ENCODE results near the gene EVPLL.
"Not testable (repeated sequence)": the region's sequence is repeated elsewhere in the genome, so short reads cannot be mapped to it uniquely, and the experiment has no call there.

Gene EVPLL

DNA sequence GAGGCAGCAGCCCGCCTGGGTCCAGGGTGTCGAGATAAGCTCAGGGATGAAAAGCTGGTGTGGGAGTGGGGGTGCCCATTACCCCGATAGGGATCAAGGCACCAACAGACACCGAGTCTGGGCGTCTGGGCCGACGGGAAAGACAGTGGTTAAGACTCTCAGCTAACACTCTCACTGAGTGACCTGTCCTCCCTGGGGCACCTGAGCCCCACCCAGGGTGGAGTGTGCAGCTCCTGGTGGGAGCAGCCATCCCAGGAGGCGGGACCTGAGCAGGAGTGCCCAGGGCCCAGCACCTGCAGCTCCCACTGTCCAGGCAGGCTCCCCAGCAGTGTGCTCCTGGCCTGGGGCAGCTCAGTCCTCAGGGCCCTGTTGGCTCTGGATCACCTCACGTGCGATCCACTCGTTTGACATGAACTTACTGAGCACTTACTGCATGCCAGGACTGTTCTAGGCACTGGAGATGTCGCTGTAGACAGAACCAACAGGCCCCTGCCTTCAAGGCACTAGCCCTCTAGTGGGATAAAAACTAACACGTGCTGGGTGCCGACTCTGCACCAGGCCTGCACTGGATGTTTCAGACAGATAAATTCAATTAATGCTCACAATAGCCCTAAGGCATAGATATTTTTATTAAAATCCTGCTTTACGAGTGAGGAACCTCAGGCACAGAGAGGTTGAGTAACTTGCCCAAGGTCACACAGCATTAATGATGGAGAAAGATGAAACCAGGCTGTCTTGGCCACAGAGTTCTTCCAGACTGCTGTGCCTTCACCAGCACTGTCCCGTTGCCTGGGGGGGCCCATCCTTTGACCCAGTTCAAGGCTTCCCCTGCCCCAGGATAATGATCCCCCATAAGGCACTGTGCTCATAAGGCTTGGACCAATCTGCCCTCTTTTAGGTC lies 1.9 kb downstream of the EVPLL start:
- DNase-seq (ENCODE audit: low read depth), result no peak

DNA sequence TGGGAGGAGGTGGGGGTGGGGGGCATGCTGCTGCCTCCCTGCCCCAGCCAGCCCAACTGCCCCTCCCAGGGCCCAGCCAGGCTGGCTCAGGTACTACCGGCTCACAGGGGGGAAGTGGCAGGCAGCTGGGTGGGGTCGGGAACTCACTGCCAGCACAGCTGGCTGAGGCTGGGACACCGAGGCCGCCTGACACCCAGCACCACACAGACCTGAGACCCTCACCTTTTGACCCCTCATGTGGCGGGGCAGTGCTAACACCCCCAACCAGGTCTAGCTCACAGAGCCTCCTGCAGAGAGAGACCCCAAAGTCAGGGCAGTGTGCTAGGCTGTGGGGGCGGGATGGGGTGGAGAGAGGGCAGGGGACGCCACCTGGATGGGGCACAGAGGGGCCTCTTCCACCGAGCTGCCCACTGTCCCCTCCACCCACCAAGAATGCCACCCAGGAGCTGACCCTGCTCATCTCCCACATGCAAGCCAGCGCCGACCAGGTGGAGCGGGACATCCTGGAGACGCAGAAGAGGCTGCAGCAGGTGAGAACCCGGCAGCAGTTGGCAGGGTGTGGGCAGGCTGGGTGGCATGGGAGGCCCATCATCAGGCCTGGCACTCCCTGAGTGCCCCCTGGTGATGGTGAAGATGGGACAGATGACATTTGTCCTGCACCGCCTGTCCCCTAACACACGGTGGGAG lies 3.0 kb downstream of the EVPLL start:
- DNase-seq (ENCODE audit: low read depth), result no peak

DNA sequence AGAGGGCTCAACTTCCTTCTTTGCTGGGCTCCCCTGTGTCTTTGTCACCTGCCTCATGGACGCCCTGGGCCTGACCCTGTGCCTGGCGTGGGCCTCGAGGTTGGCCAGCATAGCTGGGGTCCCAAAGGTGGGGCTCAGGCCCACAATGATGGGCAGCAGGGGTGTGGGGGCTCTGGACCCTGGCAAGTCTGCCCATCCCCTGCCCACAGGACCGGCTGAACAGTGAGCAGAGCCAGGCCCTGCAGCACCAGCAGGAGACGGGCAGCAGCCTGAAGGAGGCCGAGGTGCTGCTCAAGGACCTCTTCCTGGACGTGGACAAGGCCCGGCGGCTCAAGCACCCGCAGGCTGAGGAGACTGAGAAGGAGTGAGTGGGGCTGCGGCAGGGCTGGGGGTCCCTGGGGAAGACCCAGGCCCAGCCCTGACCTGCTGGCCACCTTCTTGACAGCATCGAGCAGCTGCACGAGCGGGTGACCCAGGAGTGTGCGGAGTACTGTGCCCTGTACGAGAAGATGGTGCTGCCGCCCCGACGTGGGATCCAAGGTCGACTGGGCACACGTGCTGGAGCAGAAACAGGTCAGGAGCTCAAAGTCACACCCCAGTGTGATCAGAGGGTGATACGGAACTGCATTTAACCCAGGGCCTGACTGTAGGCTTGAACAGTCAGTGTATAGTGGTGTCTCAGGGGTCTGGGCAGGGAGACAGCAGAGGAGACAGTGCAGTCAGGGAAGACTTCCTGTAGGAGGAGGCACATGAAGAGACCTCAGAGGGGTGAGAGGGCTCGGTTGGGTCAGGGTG lies 3.8 kb downstream of the EVPLL start:
- no peak for DNase-seq (ENCODE audit: low read depth)

DNA sequence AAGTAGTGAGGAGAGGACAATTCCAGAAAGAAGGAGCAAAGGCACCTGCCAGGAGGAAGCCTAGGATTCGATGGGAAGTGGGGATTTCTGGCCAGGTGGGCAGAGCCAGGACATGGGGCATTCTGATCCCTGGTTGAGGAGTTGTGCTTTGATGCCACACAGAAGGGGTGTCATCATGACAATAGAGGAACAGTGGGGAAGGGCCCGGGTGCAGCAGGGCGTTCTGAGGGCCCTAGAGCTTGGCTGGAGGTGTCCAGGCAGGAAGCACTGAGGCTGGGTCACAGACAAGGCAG lies 4.3 kb downstream of the EVPLL start:
- no peak for DNase-seq (ENCODE audit: low read depth)

DNA sequence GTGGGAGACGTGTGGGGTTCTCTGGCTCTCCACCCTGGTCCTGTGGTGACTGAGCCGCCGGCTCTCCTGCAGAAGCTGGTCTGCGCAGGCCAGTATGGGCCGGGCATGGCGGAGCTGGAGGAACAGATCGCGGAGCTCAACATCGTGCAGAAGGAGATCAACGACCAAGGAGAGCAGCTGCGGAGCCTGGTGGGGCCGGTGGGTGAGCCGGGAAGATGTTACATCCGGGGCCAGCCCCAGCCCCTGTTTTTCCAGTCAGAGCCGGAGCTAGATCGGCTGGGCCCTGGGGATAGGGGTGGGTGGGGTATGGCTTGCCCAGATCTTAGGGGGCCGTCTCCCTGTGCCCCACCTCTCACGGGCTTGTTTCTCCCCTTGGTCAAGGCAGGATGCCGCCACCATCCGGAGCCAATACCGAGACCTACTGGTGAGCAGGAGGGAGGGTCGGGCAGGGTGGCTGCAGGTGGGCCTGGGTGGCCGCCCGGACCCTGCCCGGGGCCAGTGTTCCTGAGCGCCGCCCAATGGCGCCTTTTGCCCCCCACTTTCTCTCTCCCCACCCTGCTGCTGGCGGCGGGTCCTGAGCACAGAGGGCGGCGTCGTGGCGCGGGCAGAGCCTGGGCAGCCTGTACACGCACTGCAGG lies 5.0 kb downstream of the EVPLL start:
- DNase-seq (ENCODE audit: low read depth), result no peak

DNA sequence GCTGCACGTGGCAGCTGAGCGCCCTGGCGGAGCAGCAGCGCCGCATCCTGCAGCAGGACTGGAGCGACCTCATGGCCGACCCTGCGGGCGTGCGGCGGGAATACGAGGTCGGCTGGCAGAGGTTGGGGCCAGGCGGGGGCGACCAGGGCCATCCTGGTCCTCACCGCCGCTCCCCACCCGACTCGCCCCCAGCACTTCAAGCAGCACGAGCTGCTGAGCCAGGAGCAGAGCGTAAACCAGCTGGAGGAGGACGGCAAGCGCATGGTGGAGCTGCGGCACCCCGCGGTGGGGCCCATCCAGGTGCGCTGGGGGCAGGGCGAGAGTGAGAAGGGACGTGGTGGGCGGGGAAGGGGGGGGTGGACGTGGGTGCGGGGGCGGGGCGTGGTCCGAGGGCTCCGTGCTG lies 5.5 kb downstream of the EVPLL start:
- DNase-seq (ENCODE audit: low read depth), result not testable (repeated sequence)

DNA sequence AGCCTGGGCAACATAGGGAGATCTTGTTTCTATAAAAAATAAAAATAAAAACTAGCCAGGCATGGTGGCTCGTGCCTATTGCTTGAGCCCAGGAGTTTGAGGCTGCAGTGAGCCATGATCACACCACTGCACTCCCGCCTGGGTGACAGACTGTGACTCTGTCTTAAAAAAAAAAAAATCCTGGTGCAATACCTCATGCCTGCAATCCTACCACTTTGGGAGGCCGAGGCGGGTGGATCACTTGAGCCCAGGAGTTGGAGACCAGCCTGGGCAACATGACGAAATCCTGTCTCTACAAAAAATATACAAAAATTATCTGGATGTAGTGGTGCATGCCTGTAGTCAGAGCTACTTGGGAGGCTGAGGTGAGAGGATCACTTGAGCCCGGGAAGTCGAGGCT lies 6.7 kb downstream of the EVPLL start:
- not testable (repeated sequence) for DNase-seq (ENCODE audit: low read depth)

DNA sequence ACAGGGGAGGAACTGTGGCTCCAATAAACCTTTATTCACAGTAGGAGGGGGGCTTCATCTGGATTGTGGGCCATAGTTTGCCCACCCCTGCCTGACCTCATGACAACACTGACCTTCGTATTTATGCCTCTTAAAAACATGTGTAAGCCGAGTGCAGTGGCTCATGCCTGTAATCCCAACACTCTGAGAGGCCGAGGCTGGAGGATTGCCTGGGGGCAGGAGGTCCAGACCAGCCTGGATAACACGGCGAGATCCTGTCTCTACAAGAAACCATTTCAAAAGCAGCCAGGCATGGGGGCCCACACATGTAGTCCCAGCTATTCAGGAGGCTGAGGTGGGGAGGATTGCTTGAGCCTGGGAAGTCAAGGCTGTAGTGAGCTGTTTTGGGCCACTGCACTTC lies 10.0 kb downstream of the EVPLL start:
- DNase-seq (ENCODE audit: low read depth), result not testable (repeated sequence)

DNA sequence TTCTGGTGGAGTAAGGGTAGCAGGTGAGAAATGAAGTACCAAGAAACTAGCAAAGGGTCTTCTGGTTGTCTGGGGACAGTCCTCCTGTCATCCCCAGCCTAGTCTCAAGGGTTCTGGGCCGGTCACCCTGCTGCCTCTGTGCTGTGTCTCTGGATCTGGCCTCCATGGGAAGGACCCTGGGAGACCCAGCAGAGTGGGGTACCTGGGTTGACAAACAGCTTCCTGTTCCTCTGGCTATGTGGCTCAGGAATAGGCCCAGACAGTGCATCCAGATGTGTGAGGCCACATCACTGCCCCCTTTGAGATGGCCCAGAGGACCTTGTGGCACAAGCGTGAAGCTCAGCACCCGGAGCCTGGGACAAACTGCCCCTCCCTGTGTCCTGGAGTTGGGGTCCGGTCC lies 10.7 kb downstream of the EVPLL start:
- not testable (repeated sequence) for DNase-seq (ENCODE audit: low read depth)

DNA sequence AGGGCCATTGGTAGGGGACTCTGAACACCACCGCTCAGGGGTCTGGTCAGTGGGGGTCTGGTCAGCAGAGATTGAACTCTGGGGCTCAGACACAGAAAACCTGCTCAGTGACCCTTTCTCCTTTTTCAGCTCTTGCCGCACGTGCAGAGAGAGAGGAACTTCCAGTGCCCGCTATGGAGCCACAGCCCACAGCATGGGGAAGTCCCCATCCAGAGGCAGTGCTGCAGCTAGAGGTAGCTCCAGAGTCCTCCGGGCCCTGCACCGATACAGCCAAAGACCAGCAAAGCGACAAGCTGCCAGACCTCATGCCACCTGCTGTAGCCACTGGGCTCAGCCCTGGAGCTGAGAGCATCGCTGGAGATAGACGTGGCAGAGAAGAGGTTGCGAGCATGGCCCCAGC lies 11.2 kb downstream of the EVPLL start:
- DNase-seq (ENCODE audit: low read depth), result not testable (repeated sequence)

DNA sequence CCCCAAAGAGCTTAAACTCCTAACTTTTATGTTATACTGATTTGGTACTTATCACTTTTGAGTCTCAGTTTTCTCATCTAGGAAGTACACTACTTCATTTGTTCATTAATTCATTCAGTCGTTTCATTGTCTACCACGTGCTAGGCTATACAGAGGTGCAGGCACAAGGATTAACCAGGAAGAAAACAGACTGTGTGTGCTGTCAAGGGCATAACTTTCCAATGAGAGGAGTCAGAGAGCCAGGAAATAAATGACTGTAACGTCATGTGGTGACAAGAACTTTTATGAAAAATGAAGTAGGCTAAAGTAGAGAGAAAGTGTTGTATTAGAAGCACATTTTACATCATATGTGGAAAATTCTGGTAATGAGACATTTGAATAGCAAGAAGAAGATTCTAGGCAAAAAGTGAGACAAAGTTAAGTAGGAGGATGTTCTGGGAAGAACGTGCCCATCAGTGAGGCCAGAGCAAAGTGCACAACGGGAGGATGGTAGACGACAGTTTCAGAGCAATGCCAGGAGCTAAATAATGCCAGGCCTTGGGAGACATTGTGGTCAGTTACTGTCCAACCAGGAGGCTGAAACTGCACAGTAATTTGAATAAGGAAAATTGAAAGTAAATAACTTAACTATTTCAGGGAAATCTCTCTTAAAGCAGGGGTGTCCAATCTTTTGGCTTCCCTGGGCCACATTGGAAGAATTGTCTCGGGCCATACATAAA lies 24.5 kb downstream of the EVPLL start:
- DNase-seq (ENCODE audit: low read depth), result not testable (repeated sequence)

DNA sequence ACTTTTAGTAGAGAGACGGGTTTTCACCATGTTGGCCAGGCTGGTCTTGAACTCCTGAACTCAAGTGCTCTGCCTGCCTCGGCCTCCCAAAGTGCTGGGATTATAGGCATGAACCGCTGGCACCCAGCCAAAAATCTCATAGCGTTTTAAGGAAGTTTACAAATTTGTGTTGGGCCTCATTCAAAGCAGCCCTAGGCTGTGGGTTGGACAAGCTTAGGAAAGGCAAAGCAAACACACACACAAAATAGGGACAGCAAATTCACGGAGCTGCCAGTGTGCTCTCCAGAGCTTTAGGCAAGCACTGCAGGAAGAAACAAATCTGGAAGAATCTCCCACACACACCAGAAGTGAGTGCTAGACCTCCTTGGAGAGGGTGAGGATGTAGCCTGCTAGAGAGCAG lies 25.6 kb downstream of the EVPLL start:
- DNase-seq (ENCODE audit: low read depth), result not testable (repeated sequence)

DNA sequence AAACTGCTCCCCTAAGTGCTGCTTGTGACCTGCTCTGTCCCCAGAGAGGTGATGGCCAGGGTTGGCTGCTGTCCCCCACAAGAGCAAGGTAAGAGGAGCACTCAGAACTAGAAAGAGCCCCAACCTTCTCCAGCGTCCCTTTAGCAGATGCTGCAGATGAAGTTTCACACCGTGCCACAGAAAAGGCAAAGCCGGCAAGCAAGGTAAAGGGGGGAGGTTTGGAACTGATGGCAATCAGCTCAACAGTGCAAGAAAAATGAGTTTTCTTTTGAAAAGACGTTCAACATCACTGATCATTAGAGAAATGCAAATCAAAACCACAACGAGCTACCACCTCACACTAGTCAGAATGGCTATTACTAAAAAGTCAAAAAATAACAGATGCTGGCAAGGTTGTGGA lies 26.0 kb downstream of the EVPLL start:
- not testable (repeated sequence) for DNase-seq (ENCODE audit: low read depth)

DNA sequence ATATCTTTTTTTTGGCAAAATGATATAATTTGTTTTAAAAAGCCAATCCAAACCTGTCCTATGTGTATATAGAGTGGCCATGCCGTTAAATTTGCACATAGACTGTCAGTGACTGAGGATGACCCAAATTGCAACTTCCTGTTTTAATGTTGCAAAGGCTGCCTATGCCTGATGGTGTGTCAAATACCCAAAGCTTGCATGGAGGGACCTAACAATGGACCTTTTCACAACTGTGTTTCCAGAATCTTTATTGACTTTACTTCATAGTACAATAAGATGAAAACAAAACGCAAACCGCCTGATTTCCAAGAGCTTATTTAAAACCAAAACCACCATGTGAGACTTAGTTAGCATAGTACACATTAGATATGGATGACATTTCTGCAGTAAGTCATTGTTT lies 31.3 kb downstream of the EVPLL start:
- not testable (repeated sequence) for DNase-seq (ENCODE audit: low read depth)

DNA sequence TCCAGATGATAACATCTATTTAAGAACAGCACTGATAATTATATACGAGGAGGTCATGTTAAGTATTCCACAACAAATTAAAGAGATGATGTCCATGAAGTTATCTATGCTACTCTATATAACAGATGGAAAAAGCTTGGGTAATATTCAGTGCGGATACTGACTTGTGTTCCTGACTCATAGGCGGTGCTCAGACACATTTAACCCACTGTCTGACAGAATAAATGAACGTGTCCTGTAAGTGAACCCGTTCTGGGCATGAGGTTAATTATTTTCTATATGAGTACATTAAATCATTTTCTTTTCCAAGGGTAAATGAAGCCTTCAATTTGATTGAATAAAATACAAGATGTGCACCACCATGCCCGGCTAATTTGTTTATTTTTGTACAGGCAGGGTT lies 31.7 kb downstream of the EVPLL start:
- DNase-seq (ENCODE audit: low read depth), result not testable (repeated sequence)

DNA sequence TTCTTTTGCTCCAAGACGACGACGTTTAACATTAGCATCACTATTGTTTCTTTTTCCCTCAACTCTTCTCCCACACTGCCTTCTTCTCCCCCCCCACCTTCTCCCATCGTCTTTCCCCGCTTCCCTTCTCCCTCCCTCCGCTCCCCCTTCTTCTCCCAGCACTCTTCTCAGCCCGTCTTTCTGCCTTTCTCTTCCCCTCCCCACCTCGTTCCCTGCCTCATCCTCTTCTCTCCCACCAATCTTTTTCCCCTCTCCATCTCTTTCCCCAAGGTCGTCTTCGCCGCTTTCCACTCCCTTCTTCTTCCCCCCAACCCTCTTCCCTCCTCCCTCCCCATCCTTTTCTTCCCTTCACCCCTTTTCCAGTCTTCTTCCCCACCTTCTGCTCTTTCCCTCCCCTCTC lies 33.2 kb downstream of the EVPLL start:
- DNase-seq (ENCODE audit: low read depth), result not testable (repeated sequence)

DNA sequence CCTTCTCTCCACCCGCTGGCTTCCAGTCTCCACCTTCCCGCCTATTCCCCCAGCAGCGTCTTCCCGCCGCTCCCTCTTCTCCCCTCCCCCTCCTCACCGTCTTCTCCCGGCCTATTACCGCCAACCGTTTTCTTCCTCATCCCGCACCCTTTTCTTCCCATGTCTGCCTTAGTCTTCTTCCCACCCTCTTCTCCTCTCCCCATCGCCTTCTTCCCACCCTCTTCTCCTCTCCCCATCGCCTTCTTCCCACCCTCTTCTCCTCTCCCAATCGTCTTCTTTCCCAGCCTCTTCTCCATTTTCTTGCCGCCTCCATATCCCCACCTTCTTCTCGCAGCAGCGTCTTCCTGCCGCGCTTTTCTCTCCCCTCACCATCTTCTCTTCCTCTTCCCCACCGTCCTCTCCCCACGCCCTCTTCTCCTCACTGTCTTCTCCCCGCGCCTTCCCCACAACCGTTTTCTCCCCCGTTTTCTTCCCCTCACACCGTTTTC lies 33.8 kb downstream of the EVPLL start:
- DNase-seq (ENCODE audit: low read depth), result not testable (repeated sequence)

DNA sequence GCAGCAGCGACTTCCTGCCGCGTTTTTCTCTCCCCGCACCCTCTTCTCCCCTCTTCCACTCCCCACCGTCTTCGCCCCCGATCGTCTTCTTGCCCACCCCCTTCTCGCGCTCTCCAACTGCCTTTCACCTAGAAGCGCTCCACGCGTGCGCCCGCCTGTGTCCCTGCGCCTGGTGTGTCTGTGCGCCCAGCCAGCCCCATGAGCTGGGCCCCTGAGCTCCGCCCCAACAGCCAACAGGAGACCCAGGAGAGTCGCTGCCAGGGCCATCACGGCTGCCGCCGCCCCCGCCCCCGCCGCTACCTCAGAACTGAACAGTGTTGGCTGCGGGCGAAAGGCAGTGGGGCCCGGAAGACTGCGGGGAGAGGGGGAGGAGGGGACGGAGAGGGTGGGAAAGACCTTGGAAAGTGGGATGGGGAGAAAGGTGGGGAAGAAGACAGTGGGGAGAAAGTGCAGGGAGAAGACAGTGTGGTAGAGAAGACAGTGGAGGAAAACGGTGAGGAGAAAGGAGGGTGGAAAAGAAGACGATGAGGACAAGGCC lies 34.5 kb downstream of the EVPLL start:
- DNase-seq (ENCODE audit: low read depth), result not testable (repeated sequence)

DNA sequence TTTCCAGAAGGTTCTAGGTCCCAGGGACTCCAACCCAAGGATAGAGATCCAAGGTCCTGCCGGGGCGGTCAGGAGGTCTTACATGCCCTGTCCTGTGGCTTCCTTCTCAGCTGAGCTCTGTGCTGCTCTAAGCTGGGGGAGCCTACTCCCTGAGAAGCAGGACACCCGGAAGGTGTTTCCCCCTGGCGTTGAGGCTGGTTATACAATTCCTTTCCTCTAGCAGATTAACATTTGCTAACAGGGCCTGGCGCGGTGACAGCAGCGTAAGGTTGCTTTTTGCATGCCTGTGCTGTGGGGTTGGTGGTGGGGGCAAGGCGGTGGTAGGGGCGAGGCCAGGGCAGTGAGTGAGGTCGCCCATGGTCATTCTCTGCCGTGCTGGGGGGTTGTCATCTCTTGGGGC lies 43.9 kb downstream of the EVPLL start:
- DNase-seq (ENCODE audit: low read depth), result not testable (repeated sequence)

DNA sequence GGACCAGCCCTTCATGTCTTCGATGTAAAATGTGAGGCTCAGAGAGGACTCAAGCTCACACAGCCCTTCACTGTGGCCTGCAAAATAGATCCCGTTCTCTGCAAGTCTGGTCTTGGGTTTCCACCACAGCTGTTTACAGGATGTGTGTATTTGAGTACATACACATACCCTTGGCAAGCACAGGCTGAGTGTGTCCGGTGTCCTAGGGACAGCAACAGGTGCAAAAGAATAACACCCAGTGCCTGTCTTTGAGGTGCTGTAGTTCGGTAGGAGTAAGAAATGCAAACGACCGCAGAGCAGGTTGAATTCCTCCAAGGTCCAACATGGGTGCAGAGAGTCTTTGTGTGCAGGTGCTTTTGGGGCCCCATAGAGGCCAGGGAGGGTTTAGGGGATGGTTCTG lies 44.9 kb downstream of the EVPLL start:
- DNase-seq (ENCODE audit: low read depth), result not testable (repeated sequence)

DNA sequence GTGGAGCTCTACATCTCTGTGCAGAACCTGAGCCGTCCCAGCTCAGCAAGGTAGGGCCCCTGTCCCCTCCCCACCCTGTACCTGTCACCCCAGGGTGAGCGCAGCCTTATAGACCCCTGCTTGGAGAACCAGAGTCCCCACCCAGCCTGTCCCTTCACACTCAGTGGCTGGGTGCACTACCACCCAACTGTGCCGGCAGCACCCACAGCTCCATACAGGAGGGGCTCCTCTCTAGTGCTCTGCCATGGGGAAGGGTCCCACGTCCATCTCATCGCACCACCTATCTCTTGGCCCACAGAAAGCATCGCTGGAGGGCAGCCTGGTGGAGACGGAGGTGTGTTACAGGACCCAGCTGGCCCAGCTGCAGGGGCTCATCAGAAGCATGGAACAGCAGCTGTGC lies 45.4 kb downstream of the EVPLL start:
- not testable (repeated sequence) for DNase-seq (ENCODE audit: low read depth)

Data from T-helper 22 cell (primary cell).